ENCODE data around the gene YIF1B. TPM values are rescaled to one million over a fixed set of nuclear protein-coding genes. Genes with fewer than 3 reads are reported as not detected.
"Not testable (repeated sequence)": the region's sequence is repeated elsewhere in the genome, so short reads cannot be mapped to it uniquely, and the experiment has no call there.

Gene YIF1B
- 10 to 100 TPM; 14.2 to 36.4 (median 26.1) TPM for total RNA-seq

- TF ChIP-seq CTCF (IDR thresholded peaks at IDR 0.05), result peak in 1 of 2 donors; percentile 6
- TF ChIP-seq POLR2AphosphoS5 (IDR thresholded peaks at IDR 0.05), result peak in 1 of 3 donors; percentile 83
- TF ChIP-seq POLR2A (IDR thresholded peaks at IDR 0.05), result no peak
- TF ChIP-seq EP300 (IDR thresholded peaks at IDR 0.05), result no peak
- H3K27ac ChIP-seq, result peak within 1 kb of the TSS; percentile 73
- H3K9me3 ChIP-seq, result no peaks in the 10 kb centered on the region
- peak within 1 kb of the TSS; percentile 60 for H3K4me3 ChIP-seq
- H3K4me1 ChIP-seq, result peaks cover 44% of the 10 kb centered on the region
- peak; percentile 97 to 98 for DNase-seq (ENCODE audit: low spot score in 2 of 2)
- H3K27me3 ChIP-seq, result no peaks in the 10 kb centered on the region
- WGBS, result 3% methylated on average over 17 of the region's 64 CpGs
- H3K36me3 ChIP-seq, result no peaks in the 10 kb centered on the region
These were observed at the start of gene YIF1B for GRCh38 chr19:38315657-38316476. YIF1B (minus strand) TSS chr19:38315947; CDS start chr19:38315917, 30 bp downstream.

GRCh38 chr19:38362946-38363688 is 47.4 kb upstream of the YIF1B start:
- not testable (repeated sequence) for H3K9me3 ChIP-seq; DNase-seq (ENCODE audit: low spot score in 2 of 2); H3K27ac ChIP-seq; H3K36me3 ChIP-seq
- H3K4me1 ChIP-seq, result peaks cover 21% of the 10 kb centered on the region
- H3K27me3 ChIP-seq, result peaks cover 19% of the 10 kb centered on the region
- 81% methylated on average over 15 of the region's 16 CpGs for WGBS
- peak overlapping the region; percentile 70 for H3K4me3 ChIP-seq

GRCh38 chr19:38362076-38362945 is 46.6 kb upstream of the YIF1B start:
- Histone ChIP-seq H3K9me3 (no peaks in the 10 kb centered on the region), H3K27me3 (peaks cover 19% of the 10 kb centered on the region), H3K27ac (peak overlapping the region; percentile 40), H3K4me1 (peaks cover 21% of the 10 kb centered on the region), H3K4me3 (peak overlapping the region; percentile 70), H3K36me3 (no peaks in the 10 kb centered on the region)
- TF ChIP-seq CTCF (IDR thresholded peaks at IDR 0.05) (no peak), POLR2A (IDR thresholded peaks at IDR 0.05) (no peak), POLR2AphosphoS5 (IDR thresholded peaks at IDR 0.05) (no peak), EP300 (IDR thresholded peaks at IDR 0.05) (no peak)
- peak; percentile 92 for DNase-seq (ENCODE audit: low spot score in 2 of 2)
- WGBS, result 4% methylated on average over 17 of the region's 68 CpGs

GRCh38 chr19:38361633-38362075 is 45.9 kb upstream of the YIF1B start:
- peak overlapping the region; percentile 70 for H3K4me3 ChIP-seq
- peaks cover 19% of the 10 kb centered on the region for H3K27me3 ChIP-seq
- WGBS, result no CpG with 5 or more reads among the region's 37 CpGs
- peak; percentile 81 to 87 for DNase-seq (ENCODE audit: low spot score in 2 of 2)
- TF ChIP-seq CTCF (IDR thresholded peaks at IDR 0.05), result peak in 1 of 2 donors; percentile 36
- TF ChIP-seq EP300 (IDR thresholded peaks at IDR 0.05), result no peak
- H3K36me3 ChIP-seq, result no peaks in the 10 kb centered on the region
- no peaks in the 10 kb centered on the region for H3K9me3 ChIP-seq
- H3K4me1 ChIP-seq, result peaks cover 21% of the 10 kb centered on the region
- peak overlapping the region; percentile 40 for H3K27ac ChIP-seq

- no peak for TF ChIP-seq EP300 (IDR thresholded peaks at IDR 0.05)
- TF ChIP-seq POLR2AphosphoS5 (IDR thresholded peaks at IDR 0.05), result no peak
- TF ChIP-seq CTCF (IDR thresholded peaks at IDR 0.05), result no peak
- TF ChIP-seq POLR2A (IDR thresholded peaks at IDR 0.05), result no peak
- no peak for DNase-seq (ENCODE audit: low spot score in 2 of 2)
- Histone ChIP-seq H3K27ac (no peak overlapping the region), H3K4me1 (peaks cover 21% of the 10 kb centered on the region), H3K9me3 (no peaks in the 10 kb centered on the region), H3K4me3 (peak overlapping the region; percentile 70), H3K27me3 (peaks cover 19% of the 10 kb centered on the region), H3K36me3 (no peaks in the 10 kb centered on the region)
- WGBS, result 12% methylated on average over 21 of the region's 23 CpGs
These were observed 45.3 kb upstream of the YIF1B start for GRCh38 chr19:38360839-38361631.
